Right cardiac atrium (tissue), 5 donors: ENCODE results near the gene BCL2L13. TPM values are rescaled to one million over a fixed set of nuclear protein-coding genes. Genes with fewer than 3 reads are reported as not detected.

Experiments used
- ATAC-seq, 2 donors: fragments of 200-7000 bp; cut with Tn5 transposase; one replicate each; pipeline versions ENCODE4 v1.8.0 to v1.9.1; 2020; ENCODE audit warnings: moderate library complexity in 2 of 2, mild to moderate bottlenecking in 1 of 2
- DNase-seq, 3 donors: peaks; one replicate each; pipeline ENCODE4 v3.0.0-alpha.2; 2020
- H3K27ac ChIP-seq: one replicate; pipeline ENCODE4 v1.5.1; 2013; ENCODE audit warnings: mild to moderate bottlenecking, low read length, control low read depth, moderate library complexity
- H3K27me3 ChIP-seq: one replicate; pipeline ENCODE4 v1.6.1; 2013; ENCODE audit not compliant: control insufficient read depth, insufficient read depth
- H3K4me1 ChIP-seq: one replicate; pipeline ENCODE4 v1.6.1; 2013; ENCODE audit warnings: low read length; ENCODE audit not compliant: control insufficient read depth, insufficient read depth
- H3K4me3 ChIP-seq: one replicate; pipeline ENCODE4 v1.5.1; 2013; ENCODE audit warnings: low read length, control low read depth
- H3K9me3 ChIP-seq: one replicate; pipeline ENCODE4 v1.6.1; 2013; ENCODE audit warnings: low read length; ENCODE audit not compliant: control insufficient read depth
- WGBS: extraction: QIAGEN DNeasy Blood & Tissue Kit; methylation state at CpG from one replicate; pipeline ENCODE4 v1.1.7; 2013; 5-methylcytosine and 5-hydroxymethylcytosine counted together
- intact Hi-C, 4 donors: fragments of 100-400 bp; cut with DNase I; formaldehyde crosslinking; loops; one replicate each; pipeline versions ENCODE4 v1.11.0 to v1.14.0; 2022 to 2023
- polyA plus RNA-seq: library from polyadenylated mRNA; stranded (reverse); fragments of 200-250 nt; gene quantifications from one replicate; pipeline ENCODE4 v1.2.3, GENCODE V29; 2013
- total RNA-seq, 4 donors: library from RNA; stranded (reverse); fragmentation: NEBNext Ultra II Directional; extraction: Animal tissue kit (Norgen Biotek cat#: 25700); gene quantifications; one replicate each; pipeline ENCODE4 v1.2.1, GENCODE V29; 2021
- donor health status: healthy with polysubstance abuse.
- donor health status: DM: no; HTN: yes; CAD: no.
- donor health status: DM: no; HTN: no; CAD: no.
- donor health status: DM: no; HTN: yes; CAD: no; lungs with severe emphysema.
- donor health status: DM: yes; HTN: yes; CAD: no.

The BCL2L13 gene
- total and polyA plus RNA-seq, 5 donors, result 40.0 to 62.9 (median 54.5) TPM

DNA sequence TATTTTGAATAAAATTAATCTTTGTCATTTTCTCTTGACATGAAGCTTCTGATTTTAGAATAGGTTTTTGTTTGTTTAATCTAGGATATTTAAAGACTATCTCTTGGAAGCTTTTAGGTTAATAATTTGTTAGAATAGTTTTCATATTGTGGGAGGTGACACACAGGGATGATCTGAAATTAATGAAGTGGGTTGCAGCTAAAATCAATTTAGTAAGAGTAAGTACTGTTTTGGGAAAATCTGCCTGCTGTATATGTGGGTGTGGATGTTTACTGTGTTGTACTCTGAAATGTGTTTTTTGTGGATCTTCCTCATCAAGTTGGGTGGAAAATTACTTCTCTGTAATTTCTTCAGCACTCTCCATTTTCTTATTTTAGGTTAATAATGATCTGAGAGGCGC, 68.4 kb downstream of the BCL2L13 start:
- WGBS, result 98% methylated on average over 1 of the region's 1 CpG
- DNase-seq (no peak), ATAC-seq (no peak)
- intact Hi-C loops, result no loop called here
- Histone ChIP-seq H3K4me3 (no peak overlapping the region), H3K4me1 (no peaks in the 10 kb centered on the region), H3K27ac (no peak overlapping the region), H3K27me3 (no peaks in the 10 kb centered on the region), H3K9me3 (no peaks in the 10 kb centered on the region)

DNA sequence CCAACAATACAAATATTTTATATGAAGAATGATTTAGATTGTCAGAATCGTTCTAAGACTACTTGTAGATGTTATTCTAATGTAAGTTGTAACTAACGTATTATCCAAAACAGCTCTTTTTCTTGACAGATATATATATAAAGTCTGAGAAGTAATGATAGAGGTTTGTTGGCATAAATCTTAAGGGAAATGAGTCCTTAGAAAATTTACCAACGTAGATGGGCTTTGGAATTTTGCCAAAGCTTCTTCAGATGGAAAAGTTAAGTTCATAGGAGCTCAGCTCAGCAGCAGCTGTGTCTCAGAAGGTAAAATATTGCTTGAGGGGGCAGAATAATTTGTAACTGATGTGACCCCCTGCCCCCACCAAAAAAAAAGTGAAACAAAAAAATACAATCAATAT, 69.0 kb downstream of the BCL2L13 start:
- Histone ChIP-seq H3K9me3 (no peaks in the 10 kb centered on the region), H3K4me3 (no peak overlapping the region), H3K4me1 (no peaks in the 10 kb centered on the region), H3K27ac (no peak overlapping the region), H3K27me3 (no peaks in the 10 kb centered on the region)
- intact Hi-C loops, result no loop called here
- 71% methylated on average over 3 of the region's 3 CpGs for WGBS
- DNase-seq (no peak), ATAC-seq (no peak)

GRCh38 chr22:17710023-17710422, 71.5 kb downstream of the BCL2L13 start:
- 98% methylated on average over 5 of the region's 5 CpGs for WGBS
- no peak for ATAC-seq
- intact Hi-C loops, result no loop called here
- no peaks in the 10 kb centered on the region for H3K9me3 ChIP-seq
- no peak overlapping the region for H3K27ac ChIP-seq
- H3K4me1 ChIP-seq, result no peaks in the 10 kb centered on the region
- no peak for DNase-seq
- H3K4me3 ChIP-seq, result no peak overlapping the region
- H3K27me3 ChIP-seq, result no peaks in the 10 kb centered on the region

DNA sequence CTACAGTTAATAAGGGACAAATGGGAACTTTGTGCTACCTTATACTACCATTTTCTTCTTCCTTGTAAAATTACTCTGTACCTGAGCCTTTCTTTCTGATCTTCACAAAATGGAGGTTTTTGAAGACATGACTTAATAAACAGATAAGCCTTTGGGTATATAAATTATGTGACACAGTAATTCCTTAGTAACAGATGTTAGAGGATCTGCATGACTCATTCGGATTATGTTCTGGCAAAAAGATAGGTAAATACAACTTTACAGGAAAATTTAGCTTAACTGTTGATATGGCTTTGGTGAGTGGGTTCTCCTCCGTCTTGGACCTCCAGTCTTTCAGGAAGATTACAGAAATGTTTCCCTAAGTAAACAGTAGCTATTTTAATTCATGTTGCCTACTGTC, 73.9 kb downstream of the BCL2L13 start:
- no peaks in the 10 kb centered on the region for H3K4me1 ChIP-seq
- H3K9me3 ChIP-seq, result no peaks in the 10 kb centered on the region
- ATAC-seq (no peak), DNase-seq (no peak)
- no peak overlapping the region for H3K27ac ChIP-seq
- H3K4me3 ChIP-seq, result no peak overlapping the region
- no peaks in the 10 kb centered on the region for H3K27me3 ChIP-seq
- 78% methylated on average over 2 of the region's 2 CpGs for WGBS
- intact Hi-C loops, result no loop called here

GRCh38 chr22:17716529-17716928, 78.0 kb downstream of the BCL2L13 start:
- H3K4me3 ChIP-seq, result no peak overlapping the region
- no peaks in the 10 kb centered on the region for H3K27me3 ChIP-seq
- no peaks in the 10 kb centered on the region for H3K4me1 ChIP-seq
- ATAC-seq (no peak), DNase-seq (no peak)
- intact Hi-C loops, result no loop called here
- WGBS, result 93% methylated on average over 3 of the region's 3 CpGs
- no peak overlapping the region for H3K27ac ChIP-seq
- H3K9me3 ChIP-seq, result no peaks in the 10 kb centered on the region

DNA sequence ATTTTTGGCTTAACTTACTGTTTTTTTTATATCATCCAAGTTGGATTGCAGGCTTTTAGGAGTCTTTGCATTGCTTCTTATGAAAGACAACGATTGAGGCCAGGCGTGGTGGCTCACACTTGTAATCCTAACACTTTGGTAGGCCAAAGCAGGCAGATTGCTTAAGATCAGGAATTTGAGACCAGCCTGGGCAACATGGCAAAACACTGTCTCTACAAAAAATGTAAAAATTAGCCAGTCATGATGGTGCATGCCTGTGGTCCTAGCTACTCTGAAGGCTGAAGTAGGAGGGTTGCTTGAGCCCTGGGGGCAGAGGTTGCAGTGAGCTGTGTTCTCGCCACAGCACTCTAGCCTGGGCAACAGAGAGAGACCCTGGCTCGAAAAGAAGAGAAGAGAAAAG, 79.2 kb downstream of the BCL2L13 start:
- no peak overlapping the region for H3K4me3 ChIP-seq
- 86% methylated on average over 4 of the region's 4 CpGs for WGBS
- DNase-seq (no peak), ATAC-seq (no peak)
- H3K27me3 ChIP-seq, result no peaks in the 10 kb centered on the region
- intact Hi-C loops, result no loop called here
- no peaks in the 10 kb centered on the region for H3K9me3 ChIP-seq
- no peaks in the 10 kb centered on the region for H3K4me1 ChIP-seq
- no peak overlapping the region for H3K27ac ChIP-seq

DNA sequence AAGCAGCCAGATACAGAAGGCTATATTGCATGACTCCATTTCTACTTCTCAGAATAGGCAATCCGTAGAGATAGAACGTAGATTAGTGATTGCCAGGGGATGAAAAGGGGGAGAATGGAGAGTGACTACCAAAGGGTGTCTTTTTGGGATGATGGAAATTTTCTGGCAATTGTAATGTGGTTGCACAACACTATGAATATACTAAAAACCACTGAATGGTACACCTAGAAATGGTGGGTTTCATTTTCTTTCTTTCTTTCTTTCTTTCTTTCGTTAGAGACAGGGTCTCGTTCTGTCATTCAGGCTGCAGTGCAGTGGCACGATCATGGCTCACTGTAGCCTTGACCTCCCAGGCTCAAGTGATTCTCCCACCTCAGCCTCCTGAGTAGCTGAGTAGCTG, 81.4 kb downstream of the BCL2L13 start:
- DNase-seq, result no peak
- Histone ChIP-seq H3K27ac (no peak overlapping the region), H3K4me1 (no peaks in the 10 kb centered on the region), H3K9me3 (no peaks in the 10 kb centered on the region), H3K4me3 (no peak overlapping the region), H3K27me3 (no peaks in the 10 kb centered on the region)
- intact Hi-C loops, result no loop called here
- WGBS, result 94% methylated on average over 5 of the region's 5 CpGs
- ATAC-seq, result no peak

- no peaks in the 10 kb centered on the region for H3K27me3 ChIP-seq
- 76% methylated on average over 5 of the region's 5 CpGs for WGBS
- ATAC-seq (no peak), DNase-seq (no peak)
- no peaks in the 10 kb centered on the region for H3K9me3 ChIP-seq
- peak overlapping the region; percentile 78 for H3K27ac ChIP-seq
- intact Hi-C loops, result no loop called here
- H3K4me3 ChIP-seq, result no peak overlapping the region
- peaks cover 5% of the 10 kb centered on the region for H3K4me1 ChIP-seq
These were observed 85.7 kb downstream of the BCL2L13 start for GRCh38 chr22:17724241-17724640.

- no peaks in the 10 kb centered on the region for H3K9me3 ChIP-seq
- intact Hi-C loops, result no loop called here
- peak overlapping the region; percentile 92 for H3K27ac ChIP-seq
- ATAC-seq (peak; percentile 74 to 82), DNase-seq (no peak)
- no peaks in the 10 kb centered on the region for H3K27me3 ChIP-seq
- H3K4me3 ChIP-seq, result no peak overlapping the region
- peaks cover 5% of the 10 kb centered on the region for H3K4me1 ChIP-seq
- WGBS, result 51% methylated on average over 8 of the region's 8 CpGs
These were observed 86.3 kb downstream of the BCL2L13 start for GRCh38 chr22:17724678-17725499.

GRCh38 chr22:17725500-17725796, 86.9 kb downstream of the BCL2L13 start:
- DNase-seq (no peak), ATAC-seq (no peak)
- Histone ChIP-seq H3K9me3 (no peaks in the 10 kb centered on the region), H3K27ac (peak overlapping the region; percentile 92), H3K4me3 (no peak overlapping the region), H3K27me3 (no peaks in the 10 kb centered on the region), H3K4me1 (peaks cover 5% of the 10 kb centered on the region)
- intact Hi-C loops, result no loop called here

DNA sequence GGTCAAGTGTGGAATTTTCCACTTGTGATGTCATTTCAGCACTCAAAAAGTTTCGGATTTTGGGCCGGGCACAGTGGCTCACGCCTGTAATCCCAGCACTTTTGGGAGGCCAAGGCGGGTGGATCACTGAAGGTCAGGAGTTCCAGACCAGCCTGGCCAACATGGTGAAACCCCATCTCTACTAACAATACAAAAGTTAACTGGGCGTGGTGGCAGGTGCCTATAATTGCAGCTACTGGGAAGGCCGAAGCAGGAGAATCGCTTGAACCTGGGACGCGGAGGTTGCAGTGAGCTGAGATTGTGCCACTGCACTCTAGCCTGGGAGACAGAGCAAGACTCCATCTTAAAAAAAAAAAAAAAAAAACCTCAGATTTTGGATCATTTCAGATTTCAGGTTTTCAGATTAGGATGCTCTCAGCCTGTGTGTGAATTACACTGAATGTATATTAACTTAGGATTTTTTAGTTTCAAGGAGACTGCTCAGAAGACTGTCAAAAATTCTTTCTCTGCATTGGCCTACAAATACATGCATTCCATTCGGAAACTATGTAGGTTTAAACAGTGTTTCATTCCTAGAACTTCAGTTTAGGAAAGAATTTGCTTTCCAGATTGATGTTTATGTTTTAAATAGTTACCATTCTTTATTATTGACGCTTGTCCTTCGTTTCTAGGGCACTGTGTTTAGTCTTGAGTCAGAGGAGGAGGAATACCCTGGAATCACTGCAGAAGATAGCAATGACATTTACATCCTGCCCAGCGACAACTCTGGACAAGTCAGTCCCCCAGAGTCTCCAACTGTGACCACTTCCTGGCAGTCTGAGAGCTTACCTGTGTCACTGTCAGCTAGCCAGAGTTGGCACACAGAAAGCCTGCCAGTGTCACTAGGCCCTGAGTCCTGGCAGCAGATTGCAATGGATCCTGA, 87.7 kb downstream of the BCL2L13 start:
- H3K4me3 ChIP-seq, result no peak overlapping the region
- ATAC-seq (peak; percentile 4 to 13), DNase-seq (peak in 1 of 3 donors; percentile 30)
- WGBS, result 82% methylated on average over 13 of the region's 13 CpGs
- H3K4me1 ChIP-seq, result peaks cover 5% of the 10 kb centered on the region
- H3K27me3 ChIP-seq, result no peaks in the 10 kb centered on the region
- intact Hi-C loops, result no loop called here
- H3K27ac ChIP-seq, result peak overlapping the region; percentile 82
- no peaks in the 10 kb centered on the region for H3K9me3 ChIP-seq
